ENCODE measurements around the gene SP2. TPM values are rescaled to one million over a fixed set of nuclear protein-coding genes. Genes with fewer than 3 reads are reported as not detected.

The SP2 gene
- total RNA-seq, 1 experiment from 2014 or later, result 3.9 TPM

DNA sequence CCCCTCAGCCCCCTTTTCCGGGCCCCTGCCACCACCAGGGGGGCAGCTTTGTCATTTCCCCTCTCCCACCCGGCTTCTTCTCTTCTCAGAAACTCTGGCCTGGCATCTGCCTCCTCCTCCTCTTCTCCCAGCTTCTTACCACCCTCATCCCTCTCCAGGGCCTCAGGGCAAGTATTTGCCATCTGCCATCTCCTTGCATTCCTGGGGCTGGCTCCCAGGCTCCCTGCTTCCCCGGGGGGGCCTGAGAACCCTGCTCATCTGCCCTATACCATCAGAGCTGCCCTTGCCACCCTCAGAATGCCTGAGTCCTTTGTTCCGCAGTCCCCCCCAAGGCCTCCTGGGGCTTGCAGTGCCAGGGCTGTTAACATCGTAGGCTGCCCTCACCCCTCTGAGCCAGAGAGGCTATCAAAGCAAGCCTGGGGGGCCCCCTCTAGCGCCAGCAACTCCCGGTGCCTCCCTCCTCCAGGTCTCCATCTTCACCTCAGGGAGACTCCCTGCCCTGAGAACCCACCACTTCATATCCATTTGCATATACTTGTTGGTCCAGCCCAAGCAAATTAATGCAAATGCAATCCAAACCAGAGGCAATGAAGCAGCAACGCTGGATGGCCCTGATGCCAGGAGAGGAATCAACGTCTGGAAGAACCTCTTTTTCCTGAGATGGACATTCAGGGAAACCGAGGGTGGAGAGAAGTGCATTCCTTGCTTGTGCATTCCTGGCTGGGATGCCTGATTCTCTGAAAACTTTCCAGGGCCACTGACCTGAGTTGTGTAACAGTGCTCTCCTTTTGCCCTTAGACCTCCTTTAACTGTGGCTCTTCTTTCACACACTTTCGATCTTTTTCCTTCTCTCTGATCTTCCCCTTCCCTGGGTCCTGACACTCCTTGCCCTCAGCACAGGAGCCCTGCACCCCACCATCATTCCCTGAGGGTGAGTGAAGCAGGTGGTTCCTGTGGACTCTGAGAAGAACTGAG lies 20.7 kb upstream of the SP2 start:
- no peak for TF ChIP-seq EZH2 (IDR thresholded peaks at IDR 0.05; ENCODE audit: low read length, unreplicated experiment)

DNA sequence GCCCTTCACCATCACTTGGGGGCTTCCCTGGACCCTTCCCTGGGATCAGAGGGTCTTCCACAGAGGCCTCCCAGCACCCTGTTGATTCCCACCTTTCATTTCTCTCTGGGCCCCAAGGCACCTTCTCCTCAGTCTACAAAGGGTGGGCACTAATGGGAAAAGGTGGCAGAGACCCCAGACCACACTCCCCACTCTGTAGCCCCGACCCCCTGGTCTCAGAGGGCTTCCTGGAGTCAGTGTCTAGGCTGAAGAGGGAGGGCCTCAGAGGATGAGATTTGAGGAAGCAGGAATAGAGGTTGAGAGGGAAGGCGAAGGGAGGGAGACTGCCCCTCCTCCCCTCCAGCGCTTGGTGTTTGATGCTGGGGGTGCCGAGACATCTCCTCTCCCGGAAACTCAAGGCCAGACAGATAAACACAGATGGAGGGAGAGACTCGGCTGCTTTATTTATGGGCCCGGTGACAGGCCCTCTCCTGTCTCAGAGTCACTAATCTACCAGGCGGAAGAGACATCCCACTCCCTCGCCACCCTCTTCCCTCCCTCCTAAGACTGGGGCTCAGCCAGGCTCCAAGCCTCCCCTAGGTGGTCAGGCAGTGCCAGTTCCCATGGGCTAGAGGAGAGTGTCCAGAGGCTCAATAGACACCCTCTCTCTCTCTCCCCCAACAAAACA lies 18.5 kb upstream of the SP2 start:
- H3F3A ChIP-seq (ENCODE audit: low read length, unreplicated experiment), result no peaks in the 10 kb centered on the region
- H3K9ac ChIP-seq (ENCODE audit: low read length), result no peak overlapping the region
- no peaks in the 10 kb centered on the region for H4K20me1 ChIP-seq (ENCODE audit: low read length)
- no peak overlapping the region for H3K4me3 ChIP-seq (ENCODE audit: low read length)
- no peaks in the 10 kb centered on the region for H3K27me3 ChIP-seq (ENCODE audit: low read length)
- H2AFZ ChIP-seq (ENCODE audit: low read length), result no peak overlapping the region
- H3K27ac ChIP-seq (ENCODE audit: low read length), result no peak overlapping the region
- H3K9me3 ChIP-seq (ENCODE audit: low read length), result no peaks in the 10 kb centered on the region
- H3K79me2 ChIP-seq (ENCODE audit: low read length), result no peaks in the 10 kb centered on the region
- no peaks in the 10 kb centered on the region for H3K9me2 ChIP-seq (replicated peaks; ENCODE audit: low read length)
- BruUV-seq (replicated peaks), result no TSS peak
- ChIA-PET POLR2A (ENCODE audit: unreplicated experiment) (no interaction called here), CTCF (no interaction called here)
- no peak for DNase-seq
- no peak for ATAC-seq
- no peaks in the 10 kb centered on the region for H3K36me3 ChIP-seq (ENCODE audit: low read depth, low read length)
- TF ChIP-seq EZH2phosphoT487 (IDR thresholded peaks at IDR 0.05; ENCODE audit: borderline replicate concordance, low read length) (no peak), EZH2 (IDR thresholded peaks at IDR 0.05; ENCODE audit: low read length, unreplicated experiment) (no peak)
- intact Hi-C loops (cut with micrococcal nuclease), result no loop called here
- H3K4me1 ChIP-seq (ENCODE audit: insufficient read depth, low read length), result no peaks in the 10 kb centered on the region
- H3K4me2 ChIP-seq (ENCODE audit: low read length), result no peak overlapping the region

More for the DNA sequence above, 20.7 kb upstream of the SP2 start:
- Histone ChIP-seq H3K4me1 (ENCODE audit: insufficient read depth, low read length) (no peaks in the 10 kb centered on the region), H3K4me3 (ENCODE audit: low read length) (no peak overlapping the region), H3K79me2 (ENCODE audit: low read length) (no peaks in the 10 kb centered on the region), H3K9ac (ENCODE audit: low read length) (no peak overlapping the region), H2AFZ (ENCODE audit: low read length) (no peak overlapping the region), H3K36me3 (ENCODE audit: low read depth, low read length) (no peaks in the 10 kb centered on the region), H3K4me2 (ENCODE audit: low read length) (no peak overlapping the region), H3K9me3 (ENCODE audit: low read length) (no peaks in the 10 kb centered on the region), H3F3A (ENCODE audit: low read length, unreplicated experiment) (no peaks in the 10 kb centered on the region), H4K20me1 (ENCODE audit: low read length) (no peaks in the 10 kb centered on the region), H3K27ac (ENCODE audit: low read length) (no peak overlapping the region), H3K27me3 (ENCODE audit: low read length) (no peaks in the 10 kb centered on the region), H3K9me2 (replicated peaks; ENCODE audit: low read length) (no peaks in the 10 kb centered on the region)
- ATAC-seq, result no peak
- POLR2A ChIA-PET (ENCODE audit: unreplicated experiment), result no interaction called here
- no peak for DNase-seq
- intact Hi-C loops (cut with micrococcal nuclease), result no loop called here
- no TSS peak for BruUV-seq (replicated peaks)
- CTCF ChIA-PET, result interaction anchor here (0.7 kb wide), 1 partner anchor 85 kb away, joined by 4 read pairs; no protein-coding TSS in a partner anchor

DNA sequence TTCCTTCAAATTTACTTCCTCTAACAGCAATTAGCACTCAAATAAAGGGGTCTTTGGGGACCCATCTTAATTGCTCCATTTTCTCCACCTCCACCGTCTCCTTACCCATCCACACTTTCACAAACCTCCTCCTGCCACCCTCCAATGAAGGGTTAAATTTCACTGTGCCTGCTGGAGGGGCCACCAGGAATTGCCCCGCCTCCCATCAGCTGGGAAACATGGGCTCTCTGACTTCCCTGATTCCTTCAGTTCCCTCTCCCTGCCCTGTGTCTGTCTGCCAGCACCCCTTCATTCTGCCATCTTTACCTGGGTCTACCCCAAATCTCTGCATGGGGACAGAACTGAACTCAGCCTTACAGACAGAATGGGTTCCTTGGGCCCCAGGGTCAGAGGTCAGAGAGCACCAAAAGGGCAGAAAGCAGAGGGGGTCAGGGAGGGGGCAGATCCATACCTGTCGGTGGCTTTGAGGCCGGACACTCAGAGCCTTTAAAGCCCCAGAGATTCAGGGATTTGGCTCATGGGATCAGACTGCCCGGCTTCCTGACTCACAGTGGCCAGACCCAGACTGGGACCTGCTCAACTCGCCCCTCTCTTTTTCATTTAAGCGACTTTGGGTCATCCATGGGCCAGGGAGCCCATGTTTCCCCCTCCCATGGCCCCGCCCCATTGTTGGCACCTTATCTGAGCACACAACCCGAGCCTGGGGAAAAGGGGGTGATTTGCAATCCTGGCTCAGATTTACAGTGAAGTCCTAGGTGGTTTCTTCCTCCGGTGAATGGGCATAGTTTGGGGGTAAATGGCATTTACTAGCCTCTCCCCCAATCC lies 17.6 kb upstream of the SP2 start:
- Histone ChIP-seq H3K4me2 (ENCODE audit: low read length) (no peak overlapping the region), H3K36me3 (ENCODE audit: low read depth, low read length) (no peaks in the 10 kb centered on the region), H3K9me3 (ENCODE audit: low read length) (no peaks in the 10 kb centered on the region), H3K9me2 (replicated peaks; ENCODE audit: low read length) (no peaks in the 10 kb centered on the region), H3K27me3 (ENCODE audit: low read length) (no peaks in the 10 kb centered on the region), H3K9ac (ENCODE audit: low read length) (no peak overlapping the region), H3F3A (ENCODE audit: low read length, unreplicated experiment) (no peaks in the 10 kb centered on the region), H4K20me1 (ENCODE audit: low read length) (no peaks in the 10 kb centered on the region), H3K79me2 (ENCODE audit: low read length) (no peaks in the 10 kb centered on the region), H3K4me1 (ENCODE audit: insufficient read depth, low read length) (no peaks in the 10 kb centered on the region), H3K27ac (ENCODE audit: low read length) (no peak overlapping the region), H2AFZ (ENCODE audit: low read length) (no peak overlapping the region), H3K4me3 (ENCODE audit: low read length) (no peak overlapping the region)
- CTCF ChIA-PET, result no interaction called here
- ATAC-seq, result no peak
- no TSS peak for BruUV-seq (replicated peaks)
- POLR2A ChIA-PET (ENCODE audit: unreplicated experiment), result no interaction called here
- intact Hi-C loops (cut with micrococcal nuclease), result no loop called here
- no peak for TF ChIP-seq EZH2 (IDR thresholded peaks at IDR 0.05; ENCODE audit: low read length, unreplicated experiment)
- no peak for TF ChIP-seq CTCF (conservative IDR thresholded peaks at IDR 0.05; ENCODE audit: low read depth, low read length)
- no peak for TF ChIP-seq EZH2phosphoT487 (IDR thresholded peaks at IDR 0.05; ENCODE audit: borderline replicate concordance, low read length)
- DNase-seq, result no peak
